Psoas muscle (tissue), 8 donors: ENCODE measurements around the gene VSTM2B. TPM values are rescaled to one million over a fixed set of nuclear protein-coding genes. Genes with fewer than 3 reads are reported as not detected.

Source experiments
- ATAC-seq, 4 donors: fragments of 200-7000 bp; cut with Tn5 transposase; one replicate each; pipeline ENCODE4 v1.9.1; 2020; ENCODE audit warnings: moderate library complexity in 3 of 4, mild to moderate bottlenecking in 2 of 4
- DNase-seq, 2 donors: peaks; one replicate each; pipeline ENCODE4 v3.0.0-alpha.2; 2020
- H3K27ac ChIP-seq: fragments of 200-600 bp; one replicate; pipeline ENCODE4 v1.8.0; 2022
- H3K27me3 ChIP-seq, 3 donors: fragments of 200-600 bp in 1 of 3; one replicate each; pipeline versions ENCODE4 v1.6.1 to v1.8.0; 2013 to 2022; ENCODE audit warnings: low read length in 2 of 3, mild to moderate bottlenecking in 2 of 3, moderate library complexity in 1 of 3; ENCODE audit not compliant: insufficient read depth in 3 of 3
- H3K36me3 ChIP-seq, 2 donors: fragments of 200-600 bp in 1 of 2; one replicate each; pipeline versions ENCODE4 v1.6.1 to v1.8.0; 2013 to 2022; ENCODE audit warnings: low read depth in 1 of 2, mild to moderate bottlenecking in 1 of 2, moderate library complexity in 1 of 2; ENCODE audit not compliant: insufficient read depth in 1 of 2
- H3K4me1 ChIP-seq: fragments of 200-600 bp; one replicate; pipeline ENCODE4 v1.8.0; 2022
- H3K4me3 ChIP-seq: fragments of 200-600 bp; one replicate; pipeline ENCODE4 v1.8.0; 2022; ENCODE audit warnings: mild to moderate bottlenecking
- H3K9me3 ChIP-seq: fragments of 200-600 bp; one replicate; pipeline ENCODE4 v1.8.0; 2022
- WGBS, 3 donors: extraction: QIAGEN DNeasy Blood & Tissue Kit; methylation state at CpG; one replicate each; pipeline versions ENCODE4 v1.1.6 to v1.1.7; 2013; 5-methylcytosine and 5-hydroxymethylcytosine counted together
- intact Hi-C, 2 donors: fragments of 100-400 bp; cut with DNase I; formaldehyde crosslinking; loops; one replicate each; pipeline versions ENCODE4 v1.11.0 to v1.14.2; 2022
- polyA plus RNA-seq, 3 donors: library from polyadenylated mRNA; stranded (reverse); fragments of 200-250 nt; gene quantifications; one replicate each; pipeline ENCODE4 v1.2.3, GENCODE V29; 2013
- total RNA-seq, 4 donors: library from RNA; stranded (reverse); fragmentation: NEBNext Ultra II Directional in 2 of 4; extraction: Animal tissue kit (Norgen Biotek cat#: 25700) in 2 of 4; gene quantifications; one replicate each; pipeline versions ENCODE4 v1.2.1 to v1.2.4, GENCODE V29; 2021 to 2023
- TF ChIP-seq, protein P1 (sequence below): fragments of 200-600 bp; IDR thresholded peaks from one replicate; pipeline ENCODE4 v1.8.0; 2022; ENCODE audit warnings: antibody characterized with exemption
- donor health status: healthy with polysubstance abuse.
- donor health status: DM: no; HTN: no; CAD: no; lungs with moderate emphysema.
- donor health status: Bipolar disorder and iron deficiency.
- donor health status: healthy.
- donor health status: DM: yes; HTN: yes; CAD: no.
- donor health status: DM: no; HTN: no; CAD: no.
- donor health status: DM: no; HTN: no; CAD: no.
- donor health status: DM: yes; HTN: yes; CAD: no.

Gene VSTM2B
- total and polyA plus RNA-seq, 7 donors: not detected

DNA sequence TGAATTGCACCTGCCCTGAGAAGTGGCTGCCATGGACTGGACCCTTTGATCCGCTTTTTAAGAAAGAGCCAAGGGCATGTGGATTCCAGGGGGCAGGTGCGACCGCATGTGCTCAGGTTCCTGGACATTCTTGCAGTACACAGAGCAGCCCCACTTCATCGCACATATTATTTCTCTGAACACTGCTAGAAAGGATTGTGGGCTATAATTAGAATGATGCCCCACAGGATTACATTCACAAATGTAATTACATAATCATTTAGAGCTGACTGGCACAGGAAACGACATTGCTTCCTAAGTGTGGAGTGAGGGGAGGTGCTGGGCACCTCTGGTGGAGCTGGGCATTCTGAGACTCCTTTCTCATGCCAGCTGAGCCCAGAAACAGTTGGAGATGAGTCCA is 37.5 kb upstream of the VSTM2B start:
- TF ChIP-seq, protein P1, sequence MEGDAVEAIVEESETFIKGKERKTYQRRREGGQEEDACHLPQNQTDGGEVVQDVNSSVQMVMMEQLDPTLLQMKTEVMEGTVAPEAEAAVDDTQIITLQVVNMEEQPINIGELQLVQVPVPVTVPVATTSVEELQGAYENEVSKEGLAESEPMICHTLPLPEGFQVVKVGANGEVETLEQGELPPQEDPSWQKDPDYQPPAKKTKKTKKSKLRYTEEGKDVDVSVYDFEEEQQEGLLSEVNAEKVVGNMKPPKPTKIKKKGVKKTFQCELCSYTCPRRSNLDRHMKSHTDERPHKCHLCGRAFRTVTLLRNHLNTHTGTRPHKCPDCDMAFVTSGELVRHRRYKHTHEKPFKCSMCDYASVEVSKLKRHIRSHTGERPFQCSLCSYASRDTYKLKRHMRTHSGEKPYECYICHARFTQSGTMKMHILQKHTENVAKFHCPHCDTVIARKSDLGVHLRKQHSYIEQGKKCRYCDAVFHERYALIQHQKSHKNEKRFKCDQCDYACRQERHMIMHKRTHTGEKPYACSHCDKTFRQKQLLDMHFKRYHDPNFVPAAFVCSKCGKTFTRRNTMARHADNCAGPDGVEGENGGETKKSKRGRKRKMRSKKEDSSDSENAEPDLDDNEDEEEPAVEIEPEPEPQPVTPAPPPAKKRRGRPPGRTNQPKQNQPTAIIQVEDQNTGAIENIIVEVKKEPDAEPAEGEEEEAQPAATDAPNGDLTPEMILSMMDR: no peak
- intact Hi-C loops: no loop called here
- WGBS, 3 donors: 56 to 62% (median 59%) methylated on average over 5 of the region's 5 CpGs
- ATAC-seq (no peak), DNase-seq (no peak)
- H3K9me3 ChIP-seq: no peaks in the 10 kb centered on the region
- no peak overlapping the region for H3K4me3 ChIP-seq
- no peak overlapping the region for H3K27ac ChIP-seq
- H3K4me1 ChIP-seq: no peaks in the 10 kb centered on the region
- H3K27me3 ChIP-seq: peaks cover 0 to 9% (median 0%) of the 10 kb centered on the region in 3 donors
- no peaks in the 10 kb centered on the region for H3K36me3 ChIP-seq

GRCh38 chr19:29489172-29489951 is 36.4 kb upstream of the VSTM2B start:
- no peak overlapping the region for H3K27ac ChIP-seq
- DNase-seq (no peak), ATAC-seq (no peak)
- H3K9me3 ChIP-seq: no peaks in the 10 kb centered on the region
- H3K4me1 ChIP-seq: no peaks in the 10 kb centered on the region
- no peaks in the 10 kb centered on the region for H3K36me3 ChIP-seq
- H3K4me3 ChIP-seq: no peak overlapping the region
- TF ChIP-seq, protein P1: no peak
- WGBS, 3 donors: 63 to 73% (median 65%) methylated on average over 16 of the region's 16 CpGs
- peaks cover 0 to 15% (median 0%) of the 10 kb centered on the region in 3 donors for H3K27me3 ChIP-seq
- intact Hi-C loops: no loop called here

- Histone ChIP-seq H3K27ac (no peak overlapping the region), H3K27me3 (peaks cover 0 to 15% (median 0%) of the 10 kb centered on the region in 3 donors), H3K4me3 (no peak overlapping the region), H3K4me1 (no peaks in the 10 kb centered on the region), H3K36me3 (no peaks in the 10 kb centered on the region), H3K9me3 (no peaks in the 10 kb centered on the region)
- WGBS, 3 donors: 65 to 78% (median 74%) methylated on average over 3 of the region's 3 CpGs
- TF ChIP-seq, protein P1: no peak
- ATAC-seq (no peak), DNase-seq (no peak)
- intact Hi-C loops: no loop called here
Measured at GRCh38 chr19:29491491-29491890, 34.3 kb upstream of the VSTM2B start.

DNA sequence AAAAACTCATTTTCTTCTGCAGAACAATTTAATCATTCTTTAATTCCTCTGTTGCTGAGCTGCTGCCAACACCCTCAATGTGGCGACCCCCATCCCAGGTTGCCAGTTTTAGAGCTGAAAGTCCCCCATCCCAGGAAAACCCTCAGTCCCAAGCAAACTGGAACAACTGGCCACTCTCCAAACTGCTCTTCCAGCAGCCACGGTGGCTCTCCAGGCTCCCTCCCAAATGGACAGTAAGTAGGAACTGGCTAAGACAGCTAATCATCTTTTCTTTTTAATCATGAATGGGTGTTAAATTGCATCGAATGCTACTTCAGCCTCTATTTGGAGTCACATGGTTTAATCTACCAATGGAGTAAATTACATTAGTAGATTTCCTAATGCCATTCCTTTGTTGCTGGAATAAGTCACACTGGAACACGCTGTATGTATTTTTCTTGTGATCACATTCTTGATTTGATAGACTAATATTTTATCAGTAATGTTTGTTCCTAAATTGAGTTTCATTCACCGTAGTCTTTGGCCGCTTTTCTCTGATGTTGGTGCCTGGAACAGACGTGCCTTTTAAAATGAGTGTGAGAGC is 33.7 kb upstream of the VSTM2B start:
- Histone ChIP-seq H3K27me3 (peaks cover 0 to 15% (median 0%) of the 10 kb centered on the region in 3 donors), H3K4me3 (no peak overlapping the region), H3K9me3 (no peaks in the 10 kb centered on the region), H3K27ac (no peak overlapping the region), H3K36me3 (no peaks in the 10 kb centered on the region), H3K4me1 (no peaks in the 10 kb centered on the region)
- no peak for ATAC-seq
- DNase-seq: no peak
- TF ChIP-seq, protein P1: no peak
- WGBS, 3 donors: 22 to 25% (median 24%) methylated on average over 7 of the region's 7 CpGs
- intact Hi-C loops: no loop called here
